ENCODE data around the gene ZNF568.

Gene ZNF568

DNA sequence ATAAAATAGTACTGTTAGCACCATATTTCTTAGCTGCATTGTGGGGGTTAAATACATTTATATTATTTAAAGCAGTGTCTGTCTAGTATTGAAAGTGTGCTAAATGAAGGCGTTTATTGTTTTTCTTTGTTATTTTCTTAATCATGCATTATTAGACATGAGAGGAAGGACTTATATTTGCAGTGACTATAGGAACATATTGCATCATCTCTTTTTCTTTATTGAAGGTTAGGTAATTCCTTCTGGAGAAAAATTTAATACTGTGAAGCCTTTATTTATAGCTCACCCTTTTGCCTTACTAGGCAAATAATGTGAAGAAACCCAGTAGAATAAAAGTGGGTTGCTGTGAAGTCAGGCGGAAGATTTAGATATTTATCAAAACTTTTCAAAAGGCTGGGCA lies 83.2 kb downstream of the ZNF568 start:
- no peak for DNase-seq (ENCODE audit: low read depth in 2 of 2)

DNA sequence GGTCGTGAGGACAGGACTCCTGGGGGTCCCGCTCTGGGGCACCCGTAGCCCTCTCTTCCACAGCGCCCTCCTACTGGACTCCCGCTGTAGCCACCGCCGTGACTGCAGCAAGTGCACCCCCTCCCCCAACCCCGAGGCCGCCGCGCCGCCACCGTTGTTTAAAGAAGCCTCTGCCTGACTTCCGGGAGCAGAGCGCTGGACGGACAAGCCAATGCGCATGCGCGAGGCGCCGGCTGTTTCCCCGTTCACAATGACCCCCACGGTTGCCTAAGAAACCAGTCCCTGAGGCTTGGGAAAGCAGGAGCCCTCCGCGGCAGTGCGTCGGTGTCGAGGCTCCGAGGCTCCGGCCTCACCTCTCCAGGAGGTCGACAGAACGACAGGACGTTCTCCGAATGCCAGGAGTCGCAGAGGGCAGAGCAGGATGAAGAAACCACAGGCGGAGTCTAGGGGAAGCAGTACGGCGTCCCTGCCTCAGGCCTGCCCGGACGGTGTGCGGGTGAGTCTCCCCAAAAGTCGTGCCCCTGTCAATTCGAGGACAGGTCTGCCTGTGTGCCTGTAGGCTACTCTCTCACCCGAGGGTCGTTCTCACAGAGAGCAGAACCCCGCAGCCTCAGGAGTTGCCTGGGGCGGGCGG lies 91.6 kb downstream of the ZNF568 start:
- DNase-seq (ENCODE audit: low read depth in 2 of 2), result peak in 1 of 2 donors; percentile 3

DNA sequence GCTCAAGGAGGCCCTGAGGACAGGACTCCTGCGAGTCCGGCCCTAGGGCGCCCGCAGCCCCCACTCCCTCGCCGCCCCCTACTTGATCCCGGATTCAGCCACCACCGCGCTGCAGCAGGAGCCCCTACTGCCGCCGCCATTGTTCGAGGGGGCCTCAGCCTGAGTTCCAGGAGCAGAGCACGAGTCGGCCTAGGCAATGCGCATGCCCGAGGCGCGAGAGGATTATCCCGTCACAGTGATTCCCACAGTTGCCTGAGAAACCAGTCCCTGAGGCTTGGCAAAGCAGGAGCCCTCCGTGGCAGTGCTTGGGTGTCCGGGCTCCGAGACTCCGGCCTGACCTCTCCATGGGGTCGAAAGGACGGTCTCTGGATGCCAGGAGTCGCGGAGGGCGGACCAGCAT lies 93.7 kb downstream of the ZNF568 start:
- no peak for DNase-seq (ENCODE audit: low read depth in 2 of 2)

DNA sequence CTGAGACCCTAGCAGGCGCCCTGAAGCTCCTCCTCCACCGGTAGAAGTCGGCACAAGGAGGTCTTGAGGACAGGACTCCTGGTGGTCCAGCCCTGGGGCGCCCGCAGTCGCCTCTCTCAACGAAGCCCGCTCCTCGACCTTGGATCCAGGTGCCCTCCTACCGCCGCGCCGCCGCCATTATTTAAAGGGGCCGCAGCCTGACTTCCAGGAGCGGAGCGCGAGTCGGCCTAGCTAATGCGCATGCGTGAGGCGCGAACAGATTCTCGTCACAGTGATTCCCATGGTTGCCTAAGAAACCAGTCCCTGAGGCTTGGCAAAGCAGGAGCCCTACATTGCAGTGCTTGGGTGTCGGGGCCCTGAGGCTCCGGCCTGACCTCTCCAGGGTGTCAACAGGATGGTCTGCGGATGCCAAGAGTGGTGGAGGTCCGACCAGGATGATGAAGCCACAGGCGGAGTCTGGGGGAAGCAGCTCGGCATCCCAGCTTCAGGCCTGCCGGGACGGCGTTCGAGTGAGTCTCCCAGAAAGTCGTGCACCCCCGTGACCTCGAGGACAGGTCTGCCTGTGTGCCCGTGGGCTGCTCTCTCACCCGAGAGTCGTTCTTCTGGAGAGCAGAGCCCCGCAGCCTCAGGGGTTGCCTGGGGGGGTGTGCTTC lies 96.1 kb downstream of the ZNF568 start:
- no peak for DNase-seq (ENCODE audit: low read depth in 2 of 2)

DNA sequence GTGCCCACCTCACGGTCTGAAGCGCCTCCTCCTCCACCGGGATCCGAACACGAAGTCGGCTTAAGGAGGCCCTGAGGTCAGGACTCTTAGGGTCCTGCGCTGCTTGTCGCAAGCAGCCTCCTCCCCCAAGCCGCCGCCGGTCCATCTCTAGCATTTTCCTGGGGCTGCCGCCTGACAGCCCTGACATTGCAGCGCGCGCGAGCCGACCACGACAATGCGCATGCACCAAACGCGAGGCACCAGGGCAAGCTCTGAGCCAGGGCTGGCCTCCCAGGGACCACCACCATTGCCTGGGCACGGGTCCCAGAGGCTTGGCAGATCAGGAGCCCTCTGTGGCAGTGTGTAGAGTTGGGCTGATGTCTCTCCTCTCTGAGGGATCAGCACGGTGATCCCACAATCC lies 98.3 kb downstream of the ZNF568 start:
- no peak for DNase-seq (ENCODE audit: low read depth in 2 of 2)

DNA sequence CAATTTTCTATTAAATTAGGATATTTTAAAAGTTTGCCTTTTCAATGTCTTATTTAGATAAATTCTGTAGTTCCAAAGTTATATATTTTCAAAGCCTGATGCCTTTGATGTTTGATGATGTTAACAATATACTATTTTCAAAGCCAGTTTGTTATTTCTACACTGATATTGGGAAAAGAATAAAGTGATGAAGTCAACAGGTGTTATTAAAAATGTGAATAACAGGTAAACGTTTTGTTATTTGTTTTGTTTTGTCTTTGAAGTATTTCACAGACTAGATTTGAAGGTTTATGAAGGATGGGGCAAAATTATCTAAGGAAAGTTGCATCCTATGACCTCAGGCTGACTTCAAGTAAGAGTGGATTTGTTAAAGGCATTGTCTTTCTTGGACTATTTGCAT lies 129.0 kb downstream of the ZNF568 start:
- no peak for DNase-seq (ENCODE audit: low read depth in 2 of 2)
